Neuron (in vitro differentiated cells): ENCODE measurements around the gene APOL5.

Source experiments
- H2AFZ ChIP-seq: one replicate; pipeline ENCODE4 v1.6.1; 2013; ENCODE audit warnings: low read depth, mild to moderate bottlenecking, inconsistent platforms, low read length, moderate library complexity
- H3K27me3 ChIP-seq: one replicate; pipeline ENCODE4 v1.6.1; 2013; ENCODE audit warnings: low read length; ENCODE audit not compliant: insufficient read depth
- H3K36me3 ChIP-seq: one replicate; pipeline ENCODE4 v1.6.1; 2013; ENCODE audit warnings: low read length; ENCODE audit not compliant: insufficient read depth
- H3K4me1 ChIP-seq: one replicate; pipeline ENCODE4 v1.6.1; 2013; ENCODE audit warnings: low read length; ENCODE audit not compliant: insufficient read depth
- H3K4me3 ChIP-seq: 2 replicates; pipeline ENCODE4 v1.5.1; 2013; ENCODE audit warnings: mild to moderate bottlenecking, low read length, moderate library complexity
- H3K9me3 ChIP-seq: one replicate; pipeline ENCODE4 v1.6.1; 2013; ENCODE audit warnings: low read length

Gene APOL5

DNA sequence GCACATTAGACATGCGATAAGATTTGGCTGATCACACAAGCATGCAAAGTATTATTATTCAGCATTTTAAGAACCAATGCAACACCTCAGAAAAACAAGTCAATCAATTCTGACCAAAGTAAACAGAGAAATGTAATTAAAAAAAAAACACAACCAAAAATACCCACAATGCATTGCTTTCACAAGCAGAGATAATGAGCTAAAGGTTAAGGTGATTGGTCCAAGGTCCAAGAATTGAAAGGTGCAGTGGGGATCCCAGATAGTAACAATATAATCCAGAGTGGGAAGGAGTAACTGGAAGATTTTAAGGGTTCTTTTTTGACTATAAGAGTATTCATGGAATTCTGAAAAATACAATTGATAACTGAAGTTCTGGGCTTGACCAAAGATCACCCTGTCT is 39.0 kb downstream of the APOL5 start:
- Histone ChIP-seq H3K27me3 (no peaks in the 10 kb centered on the region), H3K9me3 (no peaks in the 10 kb centered on the region), H3K36me3 (peaks cover 72% of the 10 kb centered on the region), H3K4me3 (no peak overlapping the region), H3K4me1 (peaks cover 9% of the 10 kb centered on the region), H2AFZ (no peak overlapping the region)

DNA sequence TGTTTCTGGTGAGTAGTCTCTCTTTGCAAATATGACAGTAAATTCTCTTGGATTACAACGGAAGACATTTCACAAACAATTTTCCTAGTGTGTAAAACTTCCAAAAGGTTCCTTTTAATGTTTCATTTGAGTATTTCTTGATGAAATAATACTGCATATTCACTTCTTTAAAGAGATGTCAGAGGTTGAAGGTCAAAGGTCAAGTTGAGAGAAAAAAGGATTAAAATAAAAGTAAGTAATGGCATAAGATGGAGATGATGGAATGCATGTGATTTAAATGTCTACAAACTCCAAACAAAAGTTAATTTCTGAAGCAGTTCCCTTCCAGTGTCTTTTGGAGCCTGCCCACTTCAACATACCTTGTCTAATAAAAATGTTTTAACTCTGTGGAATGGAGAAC is 40.7 kb downstream of the APOL5 start:
- Histone ChIP-seq H3K9me3 (no peaks in the 10 kb centered on the region), H3K4me3 (no peak overlapping the region), H3K36me3 (peaks cover 72% of the 10 kb centered on the region), H2AFZ (no peak overlapping the region), H3K4me1 (no peaks in the 10 kb centered on the region), H3K27me3 (no peaks in the 10 kb centered on the region)

DNA sequence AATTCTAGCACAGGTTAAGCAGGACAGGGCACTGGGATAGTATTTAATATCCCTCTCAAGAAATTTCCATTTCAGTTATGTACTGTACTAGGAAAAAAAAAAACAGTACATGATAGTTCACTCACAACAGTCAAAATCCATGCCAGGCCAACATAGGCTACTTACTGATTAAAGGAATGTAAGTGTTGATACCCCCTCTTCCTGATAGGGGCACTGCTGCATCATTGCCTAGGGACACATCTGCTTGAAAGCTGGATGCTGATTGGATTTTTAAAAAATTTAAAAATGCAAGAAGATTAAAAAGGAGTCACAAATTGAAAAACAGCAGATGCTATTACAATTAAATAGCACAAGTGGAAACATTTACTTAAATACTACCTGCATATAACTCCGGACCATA is 43.4 kb downstream of the APOL5 start:
- peaks cover 63% of the 10 kb centered on the region for H3K36me3 ChIP-seq
- H3K27me3 ChIP-seq: no peaks in the 10 kb centered on the region
- no peak overlapping the region for H3K4me3 ChIP-seq
- H3K4me1 ChIP-seq: no peaks in the 10 kb centered on the region
- no peaks in the 10 kb centered on the region for H3K9me3 ChIP-seq
- H2AFZ ChIP-seq: no peak overlapping the region

DNA sequence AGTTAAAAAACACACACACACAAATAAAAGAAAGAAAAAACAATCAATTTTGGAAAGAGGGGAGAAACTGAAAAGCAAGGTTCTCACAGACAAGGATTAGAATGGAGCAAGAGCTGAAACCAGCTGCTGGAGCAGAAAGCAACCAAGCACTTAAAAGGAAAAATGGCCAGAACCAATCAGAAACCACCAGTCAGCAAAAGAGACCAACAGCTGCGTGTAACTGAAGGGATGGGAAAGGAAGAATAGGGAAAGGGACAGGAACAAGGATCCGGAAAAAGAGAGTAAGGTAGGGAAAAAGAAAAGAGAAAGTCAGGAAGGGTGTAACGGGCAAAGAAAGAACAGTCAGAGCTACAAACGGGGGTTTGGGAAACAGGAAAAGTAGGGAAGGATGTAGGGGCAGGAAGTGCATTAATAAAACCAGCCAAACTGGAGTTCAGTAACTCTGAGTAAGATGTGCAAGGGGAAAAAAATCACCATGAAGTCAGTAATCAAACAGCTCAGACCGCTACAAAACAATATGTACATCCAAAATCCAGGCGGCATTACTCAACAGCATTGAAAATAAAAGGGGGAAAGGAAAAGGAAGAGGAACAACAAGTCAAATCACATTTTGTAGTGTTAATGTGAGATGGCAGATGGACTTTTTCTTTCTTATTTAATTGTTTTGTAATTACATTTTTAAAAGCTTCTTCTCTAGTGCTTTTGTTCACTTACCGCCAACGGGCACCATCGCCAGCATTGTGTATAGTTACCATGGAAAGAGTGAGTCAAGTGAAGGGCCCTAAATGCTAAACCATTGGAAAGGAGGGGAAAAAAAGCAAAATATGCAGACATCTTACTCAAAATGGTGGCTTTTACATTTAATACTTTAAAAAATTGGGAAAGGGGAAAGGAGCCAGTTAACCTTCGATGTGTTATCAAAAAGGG is 49.2 kb downstream of the APOL5 start:
- peaks cover 25% of the 10 kb centered on the region for H3K36me3 ChIP-seq
- H3K27me3 ChIP-seq: no peaks in the 10 kb centered on the region
- no peak overlapping the region for H2AFZ ChIP-seq
- H3K4me1 ChIP-seq: no peaks in the 10 kb centered on the region
- no peak overlapping the region for H3K4me3 ChIP-seq
- H3K9me3 ChIP-seq: no peaks in the 10 kb centered on the region

DNA sequence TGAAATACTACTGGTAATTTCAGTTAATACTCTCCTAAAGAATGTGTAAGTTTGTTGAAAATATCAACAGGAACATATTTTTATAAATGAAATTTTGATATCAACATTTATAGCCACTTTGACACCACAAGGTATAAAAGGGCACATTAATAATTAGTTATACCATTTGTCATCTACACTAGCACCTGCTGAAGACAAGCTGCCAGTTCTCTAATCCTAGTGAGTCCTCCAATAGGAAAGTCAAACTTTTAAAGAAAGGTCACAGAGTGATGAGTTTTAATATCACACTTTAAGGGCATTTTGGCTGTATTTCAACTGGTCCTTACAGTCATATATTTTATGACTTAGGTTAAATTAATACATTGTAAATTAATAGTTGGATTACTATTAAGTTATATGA is 52.3 kb downstream of the APOL5 start:
- Histone ChIP-seq H3K4me1 (no peaks in the 10 kb centered on the region), H3K9me3 (no peaks in the 10 kb centered on the region), H3K4me3 (no peak overlapping the region), H3K27me3 (no peaks in the 10 kb centered on the region), H3K36me3 (peaks cover 13% of the 10 kb centered on the region), H2AFZ (no peak overlapping the region)

DNA sequence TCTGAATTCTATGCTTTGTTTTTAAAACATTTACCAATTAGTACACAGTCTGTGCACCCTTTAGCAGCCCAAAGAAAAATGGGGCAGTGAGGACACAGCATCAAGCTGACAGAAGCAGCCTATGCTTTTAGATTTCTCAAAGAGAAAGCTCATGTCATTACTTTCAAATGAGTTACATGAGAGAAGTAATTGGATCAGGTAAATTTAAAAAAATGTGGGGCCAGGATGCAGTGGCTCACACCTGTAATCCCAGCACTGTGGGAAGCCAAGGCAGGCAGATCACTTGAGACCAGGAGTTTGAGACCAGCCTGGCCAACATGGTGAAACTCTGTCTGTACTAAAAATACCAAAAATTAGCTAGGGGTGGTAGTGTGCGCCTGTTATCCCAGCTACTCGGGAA is 57.7 kb downstream of the APOL5 start:
- H3K4me1 ChIP-seq: no peaks in the 10 kb centered on the region
- H3K27me3 ChIP-seq: no peaks in the 10 kb centered on the region
- H3K36me3 ChIP-seq: peaks cover 29% of the 10 kb centered on the region
- H2AFZ ChIP-seq: no peak overlapping the region
- no peaks in the 10 kb centered on the region for H3K9me3 ChIP-seq
- H3K4me3 ChIP-seq: no peak overlapping the region

DNA sequence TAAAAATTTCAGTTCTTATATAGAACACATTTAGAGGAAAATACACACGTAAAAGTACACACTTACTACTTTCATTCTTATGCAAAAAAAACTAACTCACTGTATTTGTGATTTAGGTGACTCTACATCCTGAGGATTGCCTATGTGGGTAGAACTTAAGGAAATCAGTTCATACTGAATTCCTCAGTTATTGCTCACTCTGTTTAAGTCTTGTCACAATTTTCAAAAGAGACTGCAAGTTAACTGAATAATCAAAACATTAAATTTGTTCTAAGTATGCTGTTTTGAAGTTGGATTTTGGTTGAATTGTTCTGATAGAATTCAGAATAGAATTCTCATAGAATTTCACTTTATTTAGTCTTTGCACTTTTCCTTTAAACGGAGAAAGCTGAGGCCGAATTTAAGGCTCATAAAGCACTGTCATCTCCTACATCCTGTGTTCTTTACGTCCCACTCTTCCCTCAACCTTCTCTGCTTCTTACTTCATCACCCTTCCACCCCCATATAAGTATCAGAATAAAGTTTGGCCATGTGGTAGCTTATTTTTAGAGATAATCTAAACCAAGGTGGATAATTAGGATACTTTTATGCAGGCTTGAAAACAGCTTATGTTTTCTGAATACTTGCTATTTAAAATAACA is 59.8 kb downstream of the APOL5 start:
- Histone ChIP-seq H2AFZ (no peak overlapping the region), H3K4me1 (peaks cover under 1% of the 10 kb centered on the region), H3K9me3 (no peaks in the 10 kb centered on the region), H3K36me3 (peaks cover 33% of the 10 kb centered on the region), H3K27me3 (no peaks in the 10 kb centered on the region), H3K4me3 (no peak overlapping the region)
